BJ (cell line): Measurements from ENCODE around the gene MXD1. TPM values are rescaled to one million over a fixed set of nuclear protein-coding genes. Genes with fewer than 3 reads are reported as not detected.

ENCODE experiments used
- CTCF ChIA-PET: fragments of 350-600 bp; formaldehyde crosslinking; extraction: SDS; loops from one replicate; lab custom pipeline; 2021; ENCODE audit warnings: antibody characterized with exemption, inconsistent platforms; lab: Yijun Ruan, JAX
- POLR2A ChIA-PET: fragments of 300-600 bp; sonication (Branson Sonifier 250); formaldehyde crosslinking; extraction: SDS; loops from one replicate; lab custom pipeline; 2021; ENCODE audit warnings: antibody characterized with exemption; lab: Charles Lee
- DNase-seq: peaks from one replicate; pipeline ENCODE4 v3.0.0-alpha.2; 2011; ENCODE audit warnings: low read depth
- H3K27me3 ChIP-seq: 2 replicates; pipeline ENCODE4 v1.6.0; 2011; ENCODE audit warnings: low read length; ENCODE audit not compliant: control insufficient read depth, insufficient read depth
- H3K36me3 ChIP-seq: 2 replicates; pipeline ENCODE4 v1.5.1; 2011; ENCODE audit warnings: low read length; ENCODE audit not compliant: control insufficient read depth, insufficient read depth
- H3K4me3 ChIP-seq: 2 replicates; pipeline ENCODE4 v1.5.1; 2011; ENCODE audit warnings: low read depth, mild to moderate bottlenecking, control low read depth, low read length
- CTCF ChIP-seq: IDR thresholded peaks from 2 replicates; pipeline ENCODE4 v1.5.1; 2011; ENCODE audit warnings: low read depth, mild to moderate bottlenecking, control low read depth, inconsistent platforms, low read length, moderate library complexity; ENCODE audit not compliant: insufficient read depth
- polyA plus RNA-seq: library from polyadenylated mRNA; depleted of rRNA; stranded (reverse); fragments of >200 nt; gene quantifications from 2 replicates; pipeline ENCODE4 v1.2.3, GENCODE V29; 2011

The MXD1 gene
- polyA plus RNA-seq, 1 experiment, result 3.9 TPM

GRCh38 chr2:69926849-69927515 is 12.1 kb downstream of the MXD1 start:
- H3K4me3 ChIP-seq, result no peak overlapping the region
- CTCF ChIA-PET, result no interaction called here
- POLR2A ChIA-PET, result no interaction called here
- no peak for TF ChIP-seq CTCF
- no peak for DNase-seq
- H3K27me3 ChIP-seq, result no peaks in the 10 kb centered on the region
- peaks cover 2% of the 10 kb centered on the region for H3K36me3 ChIP-seq

GRCh38 chr2:69931832-69932595 is 17.1 kb downstream of the MXD1 start:
- no peak overlapping the region for H3K4me3 ChIP-seq
- no peaks in the 10 kb centered on the region for H3K27me3 ChIP-seq
- peaks cover 8% of the 10 kb centered on the region for H3K36me3 ChIP-seq
- ChIA-PET POLR2A (no interaction called here), CTCF (interaction anchor here (1.1 kb wide), 1 partner anchor 12 kb away, joined by 3 read pairs; no protein-coding TSS in a partner anchor)
- no peak for TF ChIP-seq CTCF
- no peak for DNase-seq

GRCh38 chr2:69932596-69932922 is 17.6 kb downstream of the MXD1 start:
- ChIA-PET POLR2A (no interaction called here), CTCF (interaction anchor here (0.7 to 1.1 kb wide), 2 partner anchors 13 kb away, joined by 3 read pairs; no protein-coding TSS in a partner anchor)
- no peak for TF ChIP-seq CTCF
- Histone ChIP-seq H3K4me3 (no peak overlapping the region), H3K36me3 (peaks cover 13% of the 10 kb centered on the region), H3K27me3 (no peaks in the 10 kb centered on the region)
- DNase-seq, result no peak

GRCh38 chr2:69933254-69933828 is 18.4 kb downstream of the MXD1 start:
- no peak for TF ChIP-seq CTCF
- ChIA-PET POLR2A (interaction anchor here (1.2 kb wide), 1 partner anchor 19 kb away, joined by 4 read pairs; the partner anchor contains the start of gene MXD1), CTCF (interaction anchor here (0.6 to 2.2 kb wide), 7 partner anchors 9 to 138 kb away, joined by 3 to 7 read pairs (median 3); no protein-coding TSS in a partner anchor)
- no peaks in the 10 kb centered on the region for H3K27me3 ChIP-seq
- DNase-seq, result no peak
- peaks cover 17% of the 10 kb centered on the region for H3K36me3 ChIP-seq
- H3K4me3 ChIP-seq, result no peak overlapping the region
